Stimulated activated CD4-positive, alpha-beta T cell treated with anti-CD3 and anti-CD28 coated beads, Interleukin-15, amount 100 ng/mL, for 1 hour (primary cell): Measurements from ENCODE around the gene ATCAY.
A peak's percentile ranks its signal among the peaks of the same experiment; 100 is the strongest.

Source experiments
- DNase-seq, 2 donors: peaks; one replicate each; pipeline ENCODE4 v3.0.0-alpha.2; 2020; ENCODE audit warnings: low read depth in 1 of 2, low spot score in 1 of 2

The ATCAY gene

DNA sequence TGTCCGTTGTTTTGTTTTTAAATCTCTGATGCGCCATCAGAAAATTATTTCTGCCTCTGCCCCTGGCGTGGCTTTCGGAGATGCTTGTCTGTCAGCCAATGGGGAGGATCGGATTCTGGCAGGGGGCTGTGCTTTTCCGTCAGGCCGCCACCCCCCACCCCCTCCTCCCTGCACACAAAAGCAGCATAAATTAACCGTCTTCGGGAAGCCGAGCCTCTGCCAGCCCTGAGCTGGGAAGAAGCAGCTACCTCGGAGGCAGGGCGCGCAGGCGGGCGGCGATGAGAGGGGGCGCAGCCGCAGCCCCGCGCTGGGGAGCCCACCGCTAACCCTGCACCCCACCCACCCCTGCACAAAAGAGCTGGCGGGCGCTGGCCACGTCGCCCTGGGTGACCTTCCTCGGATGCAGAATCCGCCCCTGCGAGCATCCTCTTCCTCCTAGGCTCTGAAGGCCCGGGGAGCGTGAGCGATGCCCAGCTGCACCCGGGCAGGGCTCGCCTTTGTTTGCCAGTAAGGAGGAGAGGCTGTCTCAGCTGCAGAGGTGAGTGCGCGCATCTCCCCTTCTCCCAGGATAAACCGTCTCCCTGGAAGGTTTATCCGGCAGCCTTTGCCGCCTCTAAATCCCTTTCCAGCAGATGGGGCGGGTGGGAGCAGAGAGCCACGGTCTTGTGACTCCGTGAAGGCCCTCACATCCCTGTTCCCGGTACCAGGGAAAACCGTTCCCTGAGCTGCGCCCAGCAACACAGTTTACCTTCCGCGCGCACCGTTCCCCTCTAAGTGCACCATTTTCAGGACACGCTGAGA is at the start of gene ATCAY:
TSS of gene ATCAY (plus strand) at position 215 of the 801 bp plus-strand sequence. CDS start 5,083 bp downstream, outside the sequence.
- no peak for DNase-seq

GRCh38 chr19:3831601-3832000 is 48.9 kb upstream of the ATCAY start:
- DNase-seq: no peak

- DNase-seq: no peak
These were observed 48.5 kb upstream of the ATCAY start for GRCh38 chr19:3832001-3832400.

- no peak for DNase-seq
These were observed 46.7 kb upstream of the ATCAY start for GRCh38 chr19:3833578-3834348.

DNA sequence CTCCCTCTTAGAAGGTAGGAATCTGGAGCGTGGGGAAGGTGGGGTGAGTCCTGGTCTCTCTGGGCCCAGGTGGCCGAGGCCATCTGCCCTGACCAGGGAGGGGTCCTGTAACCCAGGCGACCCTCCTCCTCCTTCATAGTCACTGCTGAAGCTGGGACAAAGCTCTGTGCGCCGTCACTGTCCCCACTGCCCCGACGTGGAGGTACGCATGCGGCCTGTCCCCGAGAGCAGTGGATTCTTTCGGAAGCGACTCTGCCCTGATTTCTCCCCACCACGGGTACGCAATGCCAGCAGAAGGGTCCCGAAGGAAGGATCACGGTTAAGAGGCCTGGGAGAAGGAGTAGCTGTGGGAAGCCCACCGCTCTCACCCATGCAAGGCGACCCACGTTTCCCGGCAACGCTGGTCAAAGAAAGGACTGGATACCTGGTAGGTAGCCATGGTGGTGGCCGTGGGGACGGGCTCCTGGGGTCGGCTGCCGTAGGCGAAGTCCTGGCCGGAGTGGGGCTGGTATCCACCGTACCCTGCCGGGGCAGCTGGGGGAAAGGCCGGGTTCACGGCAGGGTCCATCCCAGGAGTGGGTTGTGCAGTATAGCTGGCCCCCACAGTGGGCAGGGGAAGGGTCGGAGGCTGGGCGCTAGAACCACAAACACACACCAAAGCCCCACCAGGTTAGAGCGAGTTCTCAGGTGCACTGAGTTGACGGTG is 46.0 kb upstream of the ATCAY start:
- DNase-seq: no peak

DNA sequence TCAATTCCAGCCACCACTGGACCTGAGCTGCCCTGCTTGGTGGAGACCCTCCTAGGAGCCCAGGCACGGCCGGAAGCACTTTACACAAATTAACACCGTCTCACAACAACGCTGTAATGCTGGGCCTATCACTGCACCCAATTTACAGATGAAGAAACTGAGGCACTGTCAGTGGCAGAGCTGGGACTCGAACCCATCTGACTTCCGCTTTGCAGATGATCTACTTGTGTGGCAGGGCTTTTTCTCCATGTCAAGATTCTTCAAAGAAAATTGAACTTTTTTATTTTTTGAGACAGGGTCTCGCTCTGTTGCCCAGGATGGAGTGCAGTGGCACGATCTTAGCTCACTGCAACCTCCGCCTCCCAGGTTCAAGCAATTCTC is 45.4 kb upstream of the ATCAY start:
- DNase-seq: no peak

GRCh38 chr19:3836887-3837286 is 43.6 kb upstream of the ATCAY start:
- DNase-seq: no peak

GRCh38 chr19:3837332-3837731 is 43.2 kb upstream of the ATCAY start:
- no peak for DNase-seq

- DNase-seq: no peak
These were observed 42.6 kb upstream of the ATCAY start for GRCh38 chr19:3837922-3838321.

DNA sequence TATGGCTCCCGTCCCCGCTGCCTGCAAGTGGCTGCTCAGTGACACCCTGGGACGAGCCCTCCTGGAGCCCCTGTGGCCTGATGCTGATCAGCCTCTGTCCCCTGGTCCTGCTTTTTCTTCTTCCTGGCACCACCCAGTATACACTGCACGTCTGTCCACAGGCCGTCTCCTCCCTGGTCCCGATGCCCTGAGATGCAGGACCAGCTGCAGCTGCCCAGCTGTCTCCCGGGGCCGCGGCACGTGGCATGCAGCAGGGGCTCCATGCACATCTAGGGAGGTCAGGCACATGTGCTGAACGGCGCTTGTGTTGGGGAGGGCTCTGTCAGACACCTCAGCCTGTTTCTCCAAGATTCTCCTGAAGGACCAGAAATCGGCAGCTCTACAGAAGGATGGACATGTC is 41.8 kb upstream of the ATCAY start:
- DNase-seq: no peak

GRCh38 chr19:3839941-3840340 is 40.5 kb upstream of the ATCAY start:
- no peak for DNase-seq

DNA sequence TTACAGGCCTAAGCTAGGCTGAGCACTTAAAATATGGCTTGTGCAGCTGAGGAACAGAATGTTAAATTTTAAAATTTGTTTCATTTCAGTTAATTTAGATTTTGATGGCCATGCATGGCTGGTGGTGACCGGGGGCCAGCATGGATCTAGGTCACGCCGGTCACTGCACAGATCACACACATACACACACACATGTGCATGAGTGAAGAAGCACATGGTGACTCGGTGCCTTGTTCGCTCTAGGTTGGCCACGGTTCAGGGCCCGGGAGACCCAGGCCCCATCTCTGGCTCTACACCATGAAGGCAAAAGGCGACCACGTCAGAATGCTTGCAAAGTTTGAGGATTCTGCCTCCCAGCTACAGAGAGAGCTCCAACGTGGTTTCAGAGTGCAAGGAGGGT is 39.7 kb upstream of the ATCAY start:
- no peak for DNase-seq

GRCh38 chr19:3842948-3843347 is 37.5 kb upstream of the ATCAY start:
- no peak for DNase-seq

GRCh38 chr19:3844596-3844995 is 35.9 kb upstream of the ATCAY start:
- DNase-seq: no peak

GRCh38 chr19:3849092-3849491 is 31.4 kb upstream of the ATCAY start:
- peak in 1 of 2 donors; percentile 25 for DNase-seq

DNA sequence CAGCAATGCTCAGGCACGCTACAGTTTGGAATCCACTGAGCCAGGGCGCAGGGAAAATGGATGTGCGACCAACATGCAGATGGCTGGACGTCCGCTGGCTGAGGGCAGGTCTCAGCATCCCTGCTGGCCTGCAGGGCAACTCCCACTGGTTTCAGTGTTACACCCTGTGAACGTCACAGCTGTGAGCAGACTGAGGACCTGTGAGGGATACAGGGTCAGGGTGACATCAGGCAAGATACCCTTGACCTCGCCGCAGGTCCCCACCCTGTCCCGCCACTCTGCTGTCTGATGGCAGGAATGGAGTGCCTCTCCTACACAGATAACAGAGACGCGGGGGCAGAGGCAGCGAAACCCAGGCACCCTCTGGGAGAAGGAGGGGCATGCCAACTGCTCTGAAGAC is 30.7 kb upstream of the ATCAY start:
- no peak for DNase-seq

DNA sequence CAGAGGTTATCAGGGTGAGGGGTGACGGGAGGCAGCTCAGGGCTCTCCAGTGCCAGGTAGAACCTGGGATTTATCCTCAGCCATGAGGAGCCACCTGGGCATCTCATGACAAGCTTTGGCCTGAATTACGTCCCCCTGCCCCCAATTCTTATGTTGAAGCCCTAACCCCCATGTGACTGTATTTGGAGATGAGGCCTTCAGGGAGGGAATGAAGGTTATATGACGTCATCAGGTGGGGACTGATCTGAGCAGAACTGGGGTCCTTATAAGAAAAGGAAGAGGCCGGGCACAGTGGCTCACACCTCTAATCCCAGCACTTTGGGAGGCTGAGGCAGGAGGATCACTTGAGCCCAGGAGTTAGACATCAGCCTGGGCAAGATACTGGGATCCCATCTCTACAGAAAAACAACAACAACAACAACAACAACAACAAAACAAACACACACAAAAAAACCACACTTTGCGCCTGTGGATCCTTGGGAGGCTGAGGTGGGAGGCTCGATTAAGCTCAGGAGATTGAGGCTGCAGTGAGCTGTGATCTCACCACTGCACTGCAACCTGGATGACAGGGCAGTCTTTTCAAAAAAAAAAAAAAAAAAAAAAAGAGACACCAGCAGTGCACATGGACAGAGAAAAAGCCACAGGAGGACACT is 30.0 kb upstream of the ATCAY start:
- no peak for DNase-seq

DNA sequence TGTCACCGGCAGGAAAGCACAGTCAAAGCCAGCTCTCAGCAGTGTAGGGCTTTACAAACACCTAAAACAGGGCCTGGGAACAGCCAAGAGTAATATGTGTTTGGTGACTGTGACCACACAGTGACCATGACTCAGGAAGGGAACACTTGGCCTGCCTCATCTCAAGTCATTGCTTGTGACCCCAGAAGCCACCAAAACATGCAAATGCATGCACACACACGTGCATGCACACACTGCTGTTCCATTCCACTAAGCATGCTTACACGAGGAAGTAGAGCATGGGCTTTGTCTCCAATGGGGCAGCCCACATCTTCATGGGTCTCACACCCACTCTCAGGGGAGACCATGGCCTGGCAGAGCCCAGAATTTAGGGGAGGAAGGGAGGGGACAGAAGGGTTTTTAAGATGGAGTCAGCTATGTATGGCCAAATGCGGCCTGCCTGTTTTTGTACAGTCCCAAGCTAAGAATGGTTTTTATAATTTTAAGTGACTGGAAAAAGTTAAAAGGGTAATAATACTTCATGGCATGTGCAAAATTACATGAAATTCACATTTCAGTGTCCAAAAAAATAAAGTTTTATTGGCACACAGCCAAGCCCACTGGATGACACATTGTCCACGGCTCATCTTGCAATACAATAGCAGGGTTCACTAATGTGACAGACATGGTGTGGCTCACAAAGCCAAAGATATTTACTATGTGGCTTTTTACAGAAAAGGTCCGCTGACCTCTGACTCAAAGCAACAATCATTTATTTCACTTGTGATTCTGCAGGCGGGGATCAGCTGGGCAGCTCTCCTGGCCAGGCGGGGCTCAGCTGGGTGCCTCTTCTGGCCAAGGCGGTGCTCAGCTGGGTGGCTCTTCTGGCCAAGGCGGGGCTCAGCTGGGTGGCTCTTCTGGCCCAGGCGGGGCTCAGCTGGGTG is 29.0 kb upstream of the ATCAY start:
- DNase-seq: no peak

DNA sequence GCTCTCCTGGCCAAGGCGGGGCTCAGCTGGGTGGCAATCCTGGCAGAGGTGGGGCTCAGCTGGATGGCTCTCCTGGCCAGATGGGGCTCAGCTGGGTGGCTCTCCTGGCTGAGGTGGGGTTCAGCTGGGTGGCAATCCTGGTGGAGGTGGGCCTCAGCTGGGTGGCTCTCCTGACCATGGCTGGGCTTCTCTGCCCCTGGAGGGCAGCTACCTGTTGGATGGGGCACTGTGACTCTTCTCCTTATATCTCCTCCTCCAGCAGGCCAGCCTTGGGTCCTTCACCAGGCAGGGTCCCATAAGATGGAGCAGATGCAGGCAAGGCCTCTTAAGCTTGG is 28.3 kb upstream of the ATCAY start:
- no peak for DNase-seq

DNA sequence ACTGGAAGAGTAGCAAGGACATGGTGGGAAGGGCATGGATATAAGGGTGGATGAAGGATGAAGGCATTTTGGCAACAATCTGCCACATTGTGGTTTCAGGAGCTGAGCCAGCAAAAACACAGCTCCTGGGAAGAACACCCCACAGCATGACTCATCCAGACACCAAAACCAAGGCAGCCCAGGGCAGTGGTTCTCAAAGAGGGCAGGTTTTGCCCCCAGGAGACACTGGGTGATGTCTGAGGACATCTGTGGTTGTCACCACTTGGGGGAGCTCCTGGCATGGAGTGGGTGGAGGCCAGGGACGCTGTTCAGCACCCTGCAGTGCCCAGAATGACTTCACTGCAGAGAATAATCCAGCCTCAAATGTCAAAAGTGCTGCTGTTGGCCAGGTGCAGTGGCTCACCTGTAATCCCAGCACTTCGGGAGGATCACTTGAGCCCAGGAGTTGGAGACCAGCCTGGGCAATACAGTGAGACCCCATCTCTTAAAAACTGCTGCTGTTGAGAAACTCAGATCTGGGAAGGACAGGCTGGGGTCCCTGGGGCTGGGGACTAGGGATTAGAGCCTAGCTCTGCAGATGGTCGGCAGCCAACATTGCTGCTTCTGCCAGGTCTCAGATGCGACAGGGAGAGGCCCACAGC is 27.8 kb upstream of the ATCAY start:
- no peak for DNase-seq
